Tibial nerve (tissue), 4 donors: Measurements from ENCODE around the gene SEMA5A. TPM values are rescaled to one million over a fixed set of nuclear protein-coding genes. Genes with fewer than 3 reads are reported as not detected.
A peak's percentile ranks its signal among the peaks of the same experiment; 100 is the strongest.

Experiments
- DNase-seq, 2 donors: peaks; one replicate each; pipeline ENCODE4 v3.0.0-alpha.2; 2019; ENCODE audit warnings: low spot score in 2 of 2
- H3K27ac ChIP-seq, 4 donors: fragments of 200-600 bp; sonication (generic) in 3 of 4; one replicate each; pipeline ENCODE4 v1.5.1; 2017 to 2019; ENCODE audit warnings: mild to moderate bottlenecking in 1 of 4
- H3K27me3 ChIP-seq, 2 donors: fragments of 200-600 bp; sonication (generic) in 1 of 2; one replicate each; pipeline versions ENCODE4 v1.5.1 to v1.6.0; 2017 to 2019
- H3K36me3 ChIP-seq, 3 donors: fragments of 200-600 bp; sonication (generic); one replicate each; pipeline ENCODE4 v1.5.1; 2018 to 2019
- H3K4me1 ChIP-seq, 4 donors: fragments of 200-600 bp; sonication (generic) in 3 of 4; one replicate each; pipeline ENCODE4 v1.5.1; 2017 to 2019
- H3K4me3 ChIP-seq, 4 donors: fragments of 200-600 bp; sonication (generic) in 3 of 4; one replicate each; pipeline ENCODE4 v1.5.1; 2017 to 2019; ENCODE audit warnings: mild to moderate bottlenecking in 1 of 4, moderate library complexity in 1 of 4
- H3K9me3 ChIP-seq, 4 donors: fragments of 200-600 bp; sonication (generic) in 3 of 4; one replicate each; pipeline ENCODE4 v1.5.1; 2017 to 2019
- CTCF ChIP-seq, 5 experiments: fragments of 200-600 bp in 3 of 5; fragments of 450-650 bp in 2 of 5; sonication (generic) in 3 of 5; IDR thresholded peaks; one replicate each; pipeline ENCODE4 v1.5.1; 2016 to 2019; ENCODE audit warnings: antibody characterized with exemption in 5 of 5, mild to moderate bottlenecking in 3 of 5, moderate library complexity in 2 of 5
- EP300 ChIP-seq, 2 donors: sonication (generic); formaldehyde crosslinking; IDR thresholded peaks; one replicate each; pipeline ENCODE4 v1.6.1; 2017; ENCODE audit warnings: antibody characterized with exemption in 2 of 2, mild to moderate bottlenecking in 1 of 2
- POLR2A ChIP-seq, 2 donors: fragments of 450-650 bp; IDR thresholded peaks; one replicate each; pipeline ENCODE4 v1.6.1; 2017; ENCODE audit warnings: antibody characterized with exemption in 2 of 2, mild to moderate bottlenecking in 2 of 2, moderate library complexity in 2 of 2
- WGBS, 2 donors: methylation state at CpG; one replicate each; pipeline ENCODE4 v1.1.5; 2018; 5-methylcytosine and 5-hydroxymethylcytosine counted together
- total RNA-seq, 4 donors: library from RNA; depleted of rRNA; stranded (reverse); fragments of >200 nt; gene quantifications; one replicate each; pipeline ENCODE4 v1.1.0, GENCODE V29; 2016

SEMA5A gene
- total RNA-seq, 4 donors from 2014 or later, result 36.3 to 58.4 (median 52.6) TPM

- TF ChIP-seq EP300 (IDR thresholded peaks at IDR 0.05) (no peak), CTCF (IDR thresholded peaks at IDR 0.05) (no peak), POLR2A (IDR thresholded peaks at IDR 0.05) (no peak)
- no peak overlapping the region for H3K27ac ChIP-seq
- H3K9me3 ChIP-seq, result no peaks in the 10 kb centered on the region
- no peaks in the 10 kb centered on the region for H3K36me3 ChIP-seq
- 61 to 67% methylated on average over 6 of the region's 6 CpGs for WGBS, 2 donors
- no peaks in the 10 kb centered on the region for H3K27me3 ChIP-seq
- H3K4me1 ChIP-seq, result peaks cover 0 to 10% (median 0%) of the 10 kb centered on the region in 4 donors
- no peak for DNase-seq
- no peak overlapping the region for H3K4me3 ChIP-seq
These were observed 16.8 kb downstream of the SEMA5A start for GRCh38 chr5:9529041-9529480.

GRCh38 chr5:9524941-9525340 lies 20.9 kb downstream of the SEMA5A start:
- no peak for DNase-seq
- no peaks in the 10 kb centered on the region for H3K27me3 ChIP-seq
- peaks cover 0 to 13% (median 2%) of the 10 kb centered on the region in 4 donors for H3K4me1 ChIP-seq
- H3K9me3 ChIP-seq, result no peaks in the 10 kb centered on the region
- 80 to 93% methylated on average over 1 of the region's 1 CpG for WGBS, 2 donors
- H3K27ac ChIP-seq, result no peak overlapping the region
- TF ChIP-seq POLR2A (IDR thresholded peaks at IDR 0.05), result no peak
- no peak for TF ChIP-seq CTCF (IDR thresholded peaks at IDR 0.05)
- TF ChIP-seq EP300 (IDR thresholded peaks at IDR 0.05), result no peak
- no peak overlapping the region for H3K4me3 ChIP-seq
- no peaks in the 10 kb centered on the region for H3K36me3 ChIP-seq

- peak overlapping the region in 1 of 4 donors; percentile 15 for H3K27ac ChIP-seq
- WGBS, 2 donors, result 57 to 61% methylated on average over 7 of the region's 7 CpGs
- no peak overlapping the region for H3K4me3 ChIP-seq
- no peaks in the 10 kb centered on the region for H3K36me3 ChIP-seq
- no peaks in the 10 kb centered on the region for H3K27me3 ChIP-seq
- no peaks in the 10 kb centered on the region for H3K9me3 ChIP-seq
- no peak for DNase-seq
- TF ChIP-seq EP300 (IDR thresholded peaks at IDR 0.05) (no peak), CTCF (IDR thresholded peaks at IDR 0.05) (no peak), POLR2A (IDR thresholded peaks at IDR 0.05) (no peak)
- peaks cover 0 to 15% (median 7%) of the 10 kb centered on the region in 4 donors for H3K4me1 ChIP-seq
These were observed 22.6 kb downstream of the SEMA5A start for GRCh38 chr5:9523090-9523823.

- H3K36me3 ChIP-seq, result no peaks in the 10 kb centered on the region
- TF ChIP-seq CTCF (IDR thresholded peaks at IDR 0.05), result no peak
- TF ChIP-seq EP300 (IDR thresholded peaks at IDR 0.05), result peak in 1 of 2 donors; percentile 67
- no peak for TF ChIP-seq POLR2A (IDR thresholded peaks at IDR 0.05)
- no peaks in the 10 kb centered on the region for H3K9me3 ChIP-seq
- H3K4me1 ChIP-seq, result peaks cover 0 to 15% (median 7%) of the 10 kb centered on the region in 4 donors
- no peaks in the 10 kb centered on the region for H3K27me3 ChIP-seq
- DNase-seq, result peak in 1 of 2 donors; percentile 31
- H3K4me3 ChIP-seq, result no peak overlapping the region
- 31 to 36% methylated on average over 4 of the region's 4 CpGs for WGBS, 2 donors
- H3K27ac ChIP-seq, result peak overlapping the region in 2 of 4 donors; percentile 52 to 54
These were observed 26.3 kb downstream of the SEMA5A start for GRCh38 chr5:9519537-9519936.

GRCh38 chr5:9516591-9516990 lies 29.3 kb downstream of the SEMA5A start:
- peaks cover 0 to 28% (median 12%) of the 10 kb centered on the region in 4 donors for H3K4me1 ChIP-seq
- no peak for DNase-seq
- 65 to 73% methylated on average over 5 of the region's 5 CpGs for WGBS, 2 donors
- TF ChIP-seq POLR2A (IDR thresholded peaks at IDR 0.05) (no peak), EP300 (IDR thresholded peaks at IDR 0.05) (no peak), CTCF (IDR thresholded peaks at IDR 0.05) (no peak)
- no peak overlapping the region for H3K4me3 ChIP-seq
- H3K9me3 ChIP-seq, result no peaks in the 10 kb centered on the region
- no peaks in the 10 kb centered on the region for H3K27me3 ChIP-seq
- no peak overlapping the region for H3K27ac ChIP-seq
- H3K36me3 ChIP-seq, result no peaks in the 10 kb centered on the region
